HCT116 (cell line): ENCODE results near the gene FAM110A.

Experiments used
- CTCF ChIP-seq, 3 experiments: fragments of 200-600 bp in 1 of 3; sonication (generic) in 1 of 3; IDR thresholded peaks in 2 of 3; conservative IDR thresholded peaks in 1 of 3; 2 replicates each; pipeline ENCODE4 v1.5.1; 2012 to 2017; ENCODE audit warnings: low read depth in 2 of 3, low read length in 2 of 3, antibody characterized with exemption in 1 of 3, borderline replicate concordance in 1 of 3, control low read depth in 1 of 3, mild to moderate bottlenecking in 1 of 3, mixed read lengths in 1 of 3, mixed run types in 1 of 3, moderate library complexity in 1 of 3; ENCODE audit not compliant: insufficient read depth in 1 of 3
- POLR2A ChIP-seq: IDR thresholded peaks from 2 replicates; pipeline ENCODE4 v1.7.0; 2011; ENCODE audit warnings: borderline replicate concordance; ENCODE audit not compliant: insufficient read depth, insufficient read length; ENCODE audit errors: extremely low read depth
- POLR2AphosphoS5 ChIP-seq: IDR thresholded peaks from 2 replicates; pipeline ENCODE4 v1.6.1; 2011; ENCODE audit warnings: mild to moderate bottlenecking, low read depth, low read length, moderate library complexity
- RAD21 ChIP-seq: IDR thresholded peaks from 2 replicates; pipeline ENCODE4 v1.6.1; 2012; ENCODE audit warnings: low read depth, mild to moderate bottlenecking
- SIN3A ChIP-seq: IDR thresholded peaks from 2 replicates; pipeline ENCODE4 v1.6.1; 2012; ENCODE audit warnings: low read depth

- TF ChIP-seq POLR2A (no peak), CTCF (IDR thresholded peaks at IDR 0.05 in 2 of 3, conservative IDR thresholded peaks at IDR 0.05 in 1 of 3; ENCODE audit: borderline replicate concordance in 1 of 3, insufficient read depth in 1 of 3, low read depth in 2 of 3, low read length in 2 of 3) (no peak), RAD21 (no peak), SIN3A (no peak), POLR2AphosphoS5 (no peak)
Measured at GRCh38 chr20:821046-821730, 12.3 kb upstream of the FAM110A start.
